Measurements from ENCODE around the gene DDX56. TPM values are rescaled to one million over a fixed set of nuclear protein-coding genes. Genes with fewer than 3 reads are reported as not detected.

The DDX56 gene
- total and polyA plus RNA-seq, 9 of the 15 experiments (the other 6 are each of a cell fraction or from before 2014, with no cell fraction given) = 33.0 to 145 (median 102) TPM

- TF ChIP-seq SIN3A (IDR thresholded peaks at IDR 0.05; ENCODE audit: borderline replicate concordance in 2 of 2, control insufficient read depth in 1 of 2, low read depth in 2 of 2, low read length in 2 of 2) (peak; percentile 100), CHAMP1 (IDR thresholded peaks at IDR 0.05) (no peak), HOXB6 (CRISPR knock-in tag; IDR thresholded peaks at IDR 0.05; ENCODE audit: borderline replicate concordance) (no peak), SRSF3 (IDR thresholded peaks at IDR 0.05; ENCODE audit: insufficient read depth, low read length) (no peak), RHOXF2B (CRISPR knock-in tag; conservative IDR thresholded peaks at IDR 0.05) (no peak), ZNF589 (CRISPR knock-in tag; IDR thresholded peaks at IDR 0.05; ENCODE audit: low read depth) (no peak), SETDB1 (IDR thresholded peaks at IDR 0.05; ENCODE audit: low read length) (no peak), FOXO4 (CRISPR knock-in tag; IDR thresholded peaks at IDR 0.05) (no peak), HNRNPUL1 (IDR thresholded peaks at IDR 0.05; ENCODE audit: low read length) (no peak), HNRNPH1 (optimal IDR thresholded peaks at IDR 0.05; ENCODE audit: low read depth, low read length) (no peak), HMG20A (CRISPR knock-in tag; conservative IDR thresholded peaks at IDR 0.05) (no peak), RBFOX2 (IDR thresholded peaks at IDR 0.05; ENCODE audit: low read depth, low read length) (peak; percentile 97), NCOA4 (IDR thresholded peaks at IDR 0.05; ENCODE audit: partially characterized antibody) (no peak), ZNF217 (CRISPR knock-in tag; IDR thresholded peaks at IDR 0.05) (no peak), NFATC3 (IDR thresholded peaks at IDR 0.05) (no peak), ZNF316 (IDR thresholded peaks at IDR 0.05) (peak; percentile 28; the same call in 1 of the 2 replicates), ZNF445 (CRISPR knock-in tag; IDR thresholded peaks at IDR 0.05; ENCODE audit: low read depth) (no peak), ZNF24 (IDR thresholded peaks at IDR 0.05) (peak; percentile 41; the same call in 1 of the 2 replicates), SMC3 (conservative IDR thresholded peaks at IDR 0.05; ENCODE audit: insufficient read depth, low read depth, low read length) (no peak), PML (IDR thresholded peaks at IDR 0.05; ENCODE audit: low read length) (peak; percentile 74; the same call in 1 of the 2 replicates), BACH1 (tag; IDR thresholded peaks at IDR 0.05) (no peak; the same call in 1 of the 2 replicates), MEF2A (IDR thresholded peaks at IDR 0.05; ENCODE audit: control insufficient read depth, low read depth, low read length) (no peak)
- TF ChIP-seq, protein P1, sequence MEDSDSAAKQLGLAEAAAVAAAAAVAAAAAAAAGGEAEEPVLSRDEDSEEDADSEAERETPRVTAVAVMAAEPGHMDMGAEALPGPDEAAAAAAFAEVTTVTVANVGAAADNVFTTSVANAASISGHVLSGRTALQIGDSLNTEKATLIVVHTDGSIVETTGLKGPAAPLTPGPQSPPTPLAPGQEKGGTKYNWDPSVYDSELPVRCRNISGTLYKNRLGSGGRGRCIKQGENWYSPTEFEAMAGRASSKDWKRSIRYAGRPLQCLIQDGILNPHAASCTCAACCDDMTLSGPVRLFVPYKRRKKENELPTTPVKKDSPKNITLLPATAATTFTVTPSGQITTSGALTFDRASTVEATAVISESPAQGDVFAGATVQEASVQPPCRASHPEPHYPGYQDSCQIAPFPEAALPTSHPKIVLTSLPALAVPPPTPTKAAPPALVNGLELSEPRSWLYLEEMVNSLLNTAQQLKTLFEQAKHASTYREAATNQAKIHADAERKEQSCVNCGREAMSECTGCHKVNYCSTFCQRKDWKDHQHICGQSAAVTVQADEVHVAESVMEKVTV (CRISPR knock-in tag; IDR thresholded peaks at IDR 0.05) = no peak
Measured at GRCh38 chr7:44606341-44607140, 32.8 kb upstream of the DDX56 start, which contains the start of gene OGDH (continued).
